GM12801 (cell line): Measurements from ENCODE around the gene KCNQ1.

Experiments used
- TF ChIP-seq, protein P1 (sequence below): IDR thresholded peaks from one replicate; pipeline ENCODE4 v1.5.1; 2011; ENCODE audit warnings: control low read depth; ENCODE audit not compliant: insufficient read length; ENCODE audit errors: extremely low read depth

The KCNQ1 gene

DNA sequence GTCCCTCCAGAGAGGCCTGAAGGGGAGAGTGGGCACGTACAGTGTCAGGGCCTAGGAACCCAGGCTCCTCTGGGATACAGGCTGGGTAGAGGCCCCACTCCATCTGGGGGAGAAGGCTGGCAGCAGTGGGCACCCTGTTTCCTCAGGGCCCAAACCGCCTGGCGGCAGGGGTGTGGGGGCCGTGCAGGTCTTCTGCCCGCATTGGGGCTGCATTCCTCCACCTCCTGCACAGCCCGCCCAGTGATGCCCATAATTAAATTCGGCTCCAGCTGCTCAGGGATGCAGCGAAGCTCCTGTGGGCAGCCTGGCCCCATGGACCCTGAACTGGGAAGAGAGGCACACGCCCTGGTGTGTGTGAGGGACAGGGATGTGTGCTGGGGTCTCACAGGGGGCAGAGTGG, 219.6 kb downstream of the KCNQ1 start:
- TF ChIP-seq, protein P1, sequence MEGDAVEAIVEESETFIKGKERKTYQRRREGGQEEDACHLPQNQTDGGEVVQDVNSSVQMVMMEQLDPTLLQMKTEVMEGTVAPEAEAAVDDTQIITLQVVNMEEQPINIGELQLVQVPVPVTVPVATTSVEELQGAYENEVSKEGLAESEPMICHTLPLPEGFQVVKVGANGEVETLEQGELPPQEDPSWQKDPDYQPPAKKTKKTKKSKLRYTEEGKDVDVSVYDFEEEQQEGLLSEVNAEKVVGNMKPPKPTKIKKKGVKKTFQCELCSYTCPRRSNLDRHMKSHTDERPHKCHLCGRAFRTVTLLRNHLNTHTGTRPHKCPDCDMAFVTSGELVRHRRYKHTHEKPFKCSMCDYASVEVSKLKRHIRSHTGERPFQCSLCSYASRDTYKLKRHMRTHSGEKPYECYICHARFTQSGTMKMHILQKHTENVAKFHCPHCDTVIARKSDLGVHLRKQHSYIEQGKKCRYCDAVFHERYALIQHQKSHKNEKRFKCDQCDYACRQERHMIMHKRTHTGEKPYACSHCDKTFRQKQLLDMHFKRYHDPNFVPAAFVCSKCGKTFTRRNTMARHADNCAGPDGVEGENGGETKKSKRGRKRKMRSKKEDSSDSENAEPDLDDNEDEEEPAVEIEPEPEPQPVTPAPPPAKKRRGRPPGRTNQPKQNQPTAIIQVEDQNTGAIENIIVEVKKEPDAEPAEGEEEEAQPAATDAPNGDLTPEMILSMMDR: no peak

DNA sequence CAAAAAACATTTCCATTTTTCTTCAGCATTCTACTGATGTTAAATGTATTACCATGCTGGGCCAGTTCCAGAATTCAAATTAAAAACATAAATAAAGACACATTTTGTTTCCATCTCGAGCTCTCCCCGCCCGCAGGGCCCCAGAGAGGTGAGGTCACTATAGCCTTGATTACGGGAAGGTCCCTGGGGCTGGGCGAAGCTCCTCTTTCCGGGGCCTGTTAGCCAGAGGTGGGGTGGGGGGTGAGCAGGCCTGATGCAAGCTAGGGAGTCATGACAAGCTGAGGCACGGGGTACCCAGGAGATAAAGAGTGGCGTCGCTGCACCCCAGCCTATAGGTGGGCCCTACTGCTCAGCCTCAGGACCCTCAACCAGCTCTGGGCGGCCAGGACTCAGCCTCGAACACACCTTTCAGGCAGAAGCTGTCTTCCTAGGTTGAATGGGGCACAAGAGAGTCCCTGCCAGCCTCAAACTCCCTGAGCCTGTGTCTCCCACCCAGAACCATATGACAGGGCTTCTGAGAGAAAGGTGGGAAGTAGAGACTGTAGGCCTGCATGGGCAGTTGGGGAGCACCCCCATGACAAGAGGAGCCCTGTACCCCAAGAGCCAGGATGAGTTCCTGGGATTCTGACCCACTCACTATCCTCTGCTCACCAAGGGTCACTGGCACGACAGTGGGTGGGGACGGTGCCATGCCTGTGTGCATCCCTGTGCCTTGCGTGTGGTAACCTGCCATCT, 220.2 kb downstream of the KCNQ1 start:
- TF ChIP-seq, protein P1: no peak

DNA sequence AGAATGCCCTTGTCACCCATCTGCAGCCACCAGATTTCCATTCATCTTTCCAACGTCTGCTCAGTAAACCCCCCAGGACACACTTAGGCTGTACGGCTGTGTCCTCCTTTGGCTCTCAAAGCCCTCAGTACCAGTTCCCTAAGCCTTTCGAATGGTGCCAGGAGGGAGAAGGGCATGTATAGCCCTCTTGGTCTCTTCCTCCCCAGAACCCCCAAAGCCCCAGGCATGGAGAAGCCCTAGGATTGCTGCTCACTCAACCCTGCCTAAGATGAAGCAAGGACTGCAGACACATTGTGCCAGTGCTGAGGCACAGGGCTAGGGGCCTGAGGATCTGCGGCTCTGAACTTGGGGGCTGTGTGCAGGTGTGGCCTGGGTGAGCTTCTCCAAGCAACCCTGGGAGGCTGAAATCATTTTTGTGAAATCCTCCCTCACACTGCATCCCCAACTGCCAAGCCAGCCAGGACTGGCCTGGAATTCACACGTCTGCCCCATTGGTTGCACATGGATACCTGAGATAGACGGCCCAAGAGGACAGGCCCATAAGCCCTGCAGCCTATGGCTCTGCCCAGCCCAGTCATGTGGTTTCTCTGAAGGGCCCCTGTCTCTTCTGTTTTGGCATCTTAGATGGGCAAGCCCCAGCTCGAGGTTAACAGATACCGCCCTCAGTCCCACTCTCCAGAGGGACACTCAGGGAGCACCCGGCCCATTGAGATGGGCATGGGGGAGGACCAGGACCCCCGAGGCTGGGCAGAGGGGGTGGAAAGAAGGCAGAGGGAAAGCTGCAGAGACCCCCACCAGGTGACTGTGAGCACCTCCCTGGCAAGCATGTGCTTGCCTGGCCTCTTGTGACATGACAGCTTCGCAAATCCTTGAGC, 221.0 kb downstream of the KCNQ1 start:
- TF ChIP-seq, protein P1: no peak

DNA sequence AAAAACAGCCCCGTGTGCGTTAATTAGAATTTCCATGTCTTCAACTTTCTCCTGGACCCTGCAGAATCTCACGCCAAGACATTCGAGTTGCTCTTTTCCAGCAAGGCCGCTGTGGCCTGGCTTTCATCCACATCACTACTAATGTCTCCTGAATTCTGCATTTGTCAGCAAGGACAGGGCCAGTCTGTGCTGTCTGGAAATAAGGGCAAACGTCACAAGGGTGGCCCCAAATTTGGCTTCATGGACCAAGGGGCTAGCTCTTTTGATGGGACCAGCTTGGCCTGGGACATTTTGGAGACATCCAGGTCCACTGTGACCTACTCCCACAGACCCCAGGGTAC, 221.6 kb downstream of the KCNQ1 start:
- TF ChIP-seq, protein P1: no peak

DNA sequence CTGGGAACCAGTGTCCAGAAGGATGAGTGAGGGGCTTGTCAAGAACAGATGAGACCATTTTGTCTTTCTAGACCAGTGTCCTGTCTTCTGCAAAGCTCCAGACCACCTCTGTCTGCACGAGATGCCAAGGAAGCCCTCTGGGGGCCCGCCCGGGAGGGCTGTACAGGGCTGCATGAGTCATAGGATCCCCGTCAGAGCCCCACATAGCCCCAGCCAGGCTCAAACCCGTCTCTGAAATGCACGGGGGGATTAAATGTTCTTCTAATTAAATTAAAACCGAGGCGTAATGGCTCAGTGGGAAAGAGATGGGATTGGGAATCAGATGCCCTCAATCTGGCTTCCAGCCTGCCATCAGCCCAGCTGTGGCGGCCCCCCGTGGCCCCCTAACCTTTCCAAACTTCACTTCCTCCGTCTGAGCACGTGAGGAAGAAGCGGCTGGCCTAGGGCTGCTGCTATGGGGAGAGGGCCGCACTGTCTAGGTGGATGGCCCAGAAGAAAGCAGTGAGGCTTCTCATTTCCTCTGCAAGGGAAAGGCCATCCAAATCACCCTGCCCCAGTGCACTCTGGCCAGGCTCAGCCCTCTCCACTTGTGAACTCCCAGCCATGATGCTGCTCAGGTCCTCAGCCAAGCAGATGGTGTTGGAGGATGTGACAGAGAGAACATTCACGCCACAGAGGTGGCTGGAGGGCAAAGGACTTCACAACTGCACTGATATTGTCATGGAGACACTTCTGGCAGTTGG, 222.2 kb downstream of the KCNQ1 start:
- TF ChIP-seq, protein P1: no peak

DNA sequence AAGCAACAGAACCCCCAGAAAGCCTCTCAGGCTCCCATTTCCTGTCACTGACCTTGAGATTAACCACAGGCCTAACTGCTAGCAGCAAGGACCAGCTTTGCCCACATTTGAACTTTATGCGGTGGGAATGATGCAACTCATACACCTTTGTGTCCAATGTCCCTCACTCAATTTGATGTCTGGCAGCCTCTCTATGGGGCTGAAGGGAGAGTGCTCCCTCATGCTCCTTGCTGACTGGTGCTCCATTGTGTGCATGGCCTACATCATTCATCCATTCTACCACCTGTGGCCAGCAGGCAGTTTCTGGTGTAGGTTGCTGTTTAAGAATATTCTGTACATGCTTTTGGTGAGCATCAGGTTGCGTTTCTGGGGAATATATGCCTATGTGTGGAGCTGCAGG, 223.1 kb downstream of the KCNQ1 start:
- TF ChIP-seq, protein P1: no peak

DNA sequence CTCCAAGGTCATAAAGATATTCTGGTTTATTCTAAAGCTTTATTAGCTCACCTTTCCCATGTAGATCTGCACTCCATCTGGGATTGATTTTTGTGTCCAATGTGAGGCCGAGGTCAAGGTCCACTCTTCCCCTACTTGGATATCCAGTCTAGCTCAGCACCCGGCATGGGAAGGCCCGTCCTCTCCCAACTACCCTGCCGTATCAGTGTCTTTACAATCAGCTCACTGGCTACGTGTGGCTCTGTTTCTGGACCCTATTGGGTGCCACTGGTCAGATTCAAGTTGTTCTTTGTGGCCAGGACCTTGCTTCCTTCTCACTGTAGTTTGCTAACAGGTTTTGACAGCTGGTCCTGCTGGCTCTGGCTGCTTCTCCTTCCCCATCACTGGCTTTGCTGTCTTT, 224.1 kb downstream of the KCNQ1 start:
- TF ChIP-seq, protein P1: no peak
